Measurements from ENCODE around the gene HAND1.

- TF ChIP-seq CTCF (IDR thresholded peaks at IDR 0.05) (no peak), POLR2AphosphoS5 (IDR thresholded peaks at IDR 0.05) (no peak), POLR2A (IDR thresholded peaks at IDR 0.05) (no peak)
Measured at GRCh38 chr5:154493274-154493673, 15.2 kb upstream of the HAND1 start.

All from prostate gland (tissue), 2 donors.